Loucy (cell line): Measurements from ENCODE around the gene MRPL19.

ENCODE experiments used
- CTCF ChIP-seq: fragments of 200-600 bp; sonication (generic); conservative IDR thresholded peaks from 2 replicates; pipeline ENCODE4 v1.5.1; 2014; ENCODE audit warnings: mild to moderate bottlenecking, antibody characterized with exemption, low read length
- EZH2phosphoT487 ChIP-seq: fragments of 200-600 bp; IDR thresholded peaks from 2 replicates; pipeline ENCODE4 v1.6.1; 2018; ENCODE audit warnings: antibody characterized with exemption, mild to moderate bottlenecking, moderate library complexity, borderline replicate concordance

- TF ChIP-seq CTCF (no peak), EZH2phosphoT487 (no peak)
Observed at GRCh38 chr2:75614162-75614651, 32.4 kb upstream of the MRPL19 start.
